Measurements from ENCODE around the gene CPLX3.

GRCh38 chr15:74792227-74793016, 34.0 kb upstream of the CPLX3 start:
- no peak for TF ChIP-seq CTCF (IDR thresholded peaks at IDR 0.05; ENCODE audit: poor library complexity, severe bottlenecking)
- TF ChIP-seq EZH2 (IDR thresholded peaks at IDR 0.05; ENCODE audit: borderline replicate concordance, insufficient read depth, low read length, poor library complexity, severe bottlenecking), result no peak
- TF ChIP-seq EP300 (conservative IDR thresholded peaks at IDR 0.05; ENCODE audit: poor library complexity, severe bottlenecking), result no peak
- no peak for TF ChIP-seq POLR2AphosphoS5 (IDR thresholded peaks at IDR 0.05)
- TF ChIP-seq, protein P1, sequence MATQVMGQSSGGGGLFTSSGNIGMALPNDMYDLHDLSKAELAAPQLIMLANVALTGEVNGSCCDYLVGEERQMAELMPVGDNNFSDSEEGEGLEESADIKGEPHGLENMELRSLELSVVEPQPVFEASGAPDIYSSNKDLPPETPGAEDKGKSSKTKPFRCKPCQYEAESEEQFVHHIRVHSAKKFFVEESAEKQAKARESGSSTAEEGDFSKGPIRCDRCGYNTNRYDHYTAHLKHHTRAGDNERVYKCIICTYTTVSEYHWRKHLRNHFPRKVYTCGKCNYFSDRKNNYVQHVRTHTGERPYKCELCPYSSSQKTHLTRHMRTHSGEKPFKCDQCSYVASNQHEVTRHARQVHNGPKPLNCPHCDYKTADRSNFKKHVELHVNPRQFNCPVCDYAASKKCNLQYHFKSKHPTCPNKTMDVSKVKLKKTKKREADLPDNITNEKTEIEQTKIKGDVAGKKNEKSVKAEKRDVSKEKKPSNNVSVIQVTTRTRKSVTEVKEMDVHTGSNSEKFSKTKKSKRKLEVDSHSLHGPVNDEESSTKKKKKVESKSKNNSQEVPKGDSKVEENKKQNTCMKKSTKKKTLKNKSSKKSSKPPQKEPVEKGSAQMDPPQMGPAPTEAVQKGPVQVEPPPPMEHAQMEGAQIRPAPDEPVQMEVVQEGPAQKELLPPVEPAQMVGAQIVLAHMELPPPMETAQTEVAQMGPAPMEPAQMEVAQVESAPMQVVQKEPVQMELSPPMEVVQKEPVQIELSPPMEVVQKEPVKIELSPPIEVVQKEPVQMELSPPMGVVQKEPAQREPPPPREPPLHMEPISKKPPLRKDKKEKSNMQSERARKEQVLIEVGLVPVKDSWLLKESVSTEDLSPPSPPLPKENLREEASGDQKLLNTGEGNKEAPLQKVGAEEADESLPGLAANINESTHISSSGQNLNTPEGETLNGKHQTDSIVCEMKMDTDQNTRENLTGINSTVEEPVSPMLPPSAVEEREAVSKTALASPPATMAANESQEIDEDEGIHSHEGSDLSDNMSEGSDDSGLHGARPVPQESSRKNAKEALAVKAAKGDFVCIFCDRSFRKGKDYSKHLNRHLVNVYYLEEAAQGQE (IDR thresholded peaks at IDR 0.05; ENCODE audit: borderline replicate concordance), result no peak
- no peak for TF ChIP-seq RAD21 (conservative IDR thresholded peaks at IDR 0.05)
